Natural killer cell (primary cell): ENCODE results near the gene KCNS1. TPM values are rescaled to one million over a fixed set of nuclear protein-coding genes. Genes with fewer than 3 reads are reported as not detected.
"Not testable (repeated sequence)": the region's sequence is repeated elsewhere in the genome, so short reads cannot be mapped to it uniquely, and the experiment has no call there.

Source experiments
- ATAC-seq, 3 donors: fragments of 150-1000 bp in 2 of 3; fragments of 200-7000 bp in 1 of 3; cut with Tn5 transposase; 1 replicate in 1 of 3; 2 replicates in 2 of 3; pipeline ENCODE4 v1.10.0; 2021; ENCODE audit warnings: mild to moderate bottlenecking in 2 of 3, moderate library complexity in 2 of 3
- DNase-seq, 2 donors: peaks; one replicate each; pipeline versions ENCODE4 v3.0.0 to v3.0.0-alpha.2; 2013 to 2021; ENCODE audit warnings: mixed read lengths in 1 of 2
- H3K27ac ChIP-seq: one replicate; pipeline ENCODE4 v1.5.1; 2013; ENCODE audit warnings: mild to moderate bottlenecking, low read length
- H3K27me3 ChIP-seq: one replicate; pipeline ENCODE4 v1.6.1; 2013; ENCODE audit warnings: low read length; ENCODE audit not compliant: control insufficient read depth, insufficient read depth
- H3K36me3 ChIP-seq: one replicate; pipeline ENCODE4 v1.6.1; 2013; ENCODE audit warnings: low read length; ENCODE audit not compliant: control insufficient read depth, insufficient read depth
- H3K4me1 ChIP-seq: one replicate; pipeline ENCODE4 v1.6.1; 2013; ENCODE audit warnings: low read length; ENCODE audit not compliant: control insufficient read depth, insufficient read depth
- H3K4me3 ChIP-seq: one replicate; pipeline ENCODE4 v1.5.1; 2013; ENCODE audit warnings: low read length
- H3K9me3 ChIP-seq: one replicate; pipeline ENCODE4 v1.6.1; 2013; ENCODE audit warnings: low read length; ENCODE audit not compliant: control insufficient read depth, insufficient read depth
- H3K27ac Mint-ChIP-seq, 2 donors: one replicate each; pipeline ENCODE4 v1.8.0; 2022; ENCODE audit warnings: mild to moderate bottlenecking in 2 of 2, mixed read lengths in 2 of 2, moderate library complexity in 1 of 2
- H3K27me3 Mint-ChIP-seq, 2 donors: one replicate each; pipeline ENCODE4 v1.8.0; 2022; ENCODE audit warnings: low read depth in 2 of 2, mixed read lengths in 2 of 2
- H3K36me3 Mint-ChIP-seq: one replicate; pipeline ENCODE4 v1.8.0; 2022; ENCODE audit warnings: mixed read lengths
- H3K4me1 Mint-ChIP-seq, 2 donors: one replicate each; pipeline ENCODE4 v1.8.0; 2022; ENCODE audit warnings: mixed read lengths in 2 of 2
- H3K4me3 Mint-ChIP-seq: one replicate; pipeline ENCODE4 v1.8.0; 2022; ENCODE audit warnings: mild to moderate bottlenecking, moderate library complexity, mixed read lengths
- H3K9me3 Mint-ChIP-seq, 2 donors: one replicate each; pipeline ENCODE4 v1.8.0; 2022; ENCODE audit warnings: mixed read lengths in 2 of 2
- CTCF ChIP-seq: fragments of 200-600 bp; IDR thresholded peaks from one replicate; pipeline ENCODE4 v1.8.0; 2022; ENCODE audit warnings: antibody characterized with exemption
- WGBS: methylation state at CpG from one replicate; pipeline ENCODE4 v1.1.7; 2013; ENCODE audit warnings: missing lambda C conversion rate; ENCODE audit not compliant: insufficient coverage; 5-methylcytosine and 5-hydroxymethylcytosine counted together
- intact Hi-C: fragments of 100-400 bp; cut with micrococcal nuclease; formaldehyde crosslinking; loops from one replicate; pipeline ENCODE4 v1.14.2; 2022
- total RNA-seq, 4 donors: library from RNA; stranded (reverse); fragments of 120-200 nt in 1 of 4; gene quantifications; one replicate each; pipeline versions ENCODE4 v1.2.3 to v1.2.4, GENCODE V29; 2013 to 2022

The KCNS1 gene
- not detected for total RNA-seq
- not detected for total RNA-seq (2013)

DNA sequence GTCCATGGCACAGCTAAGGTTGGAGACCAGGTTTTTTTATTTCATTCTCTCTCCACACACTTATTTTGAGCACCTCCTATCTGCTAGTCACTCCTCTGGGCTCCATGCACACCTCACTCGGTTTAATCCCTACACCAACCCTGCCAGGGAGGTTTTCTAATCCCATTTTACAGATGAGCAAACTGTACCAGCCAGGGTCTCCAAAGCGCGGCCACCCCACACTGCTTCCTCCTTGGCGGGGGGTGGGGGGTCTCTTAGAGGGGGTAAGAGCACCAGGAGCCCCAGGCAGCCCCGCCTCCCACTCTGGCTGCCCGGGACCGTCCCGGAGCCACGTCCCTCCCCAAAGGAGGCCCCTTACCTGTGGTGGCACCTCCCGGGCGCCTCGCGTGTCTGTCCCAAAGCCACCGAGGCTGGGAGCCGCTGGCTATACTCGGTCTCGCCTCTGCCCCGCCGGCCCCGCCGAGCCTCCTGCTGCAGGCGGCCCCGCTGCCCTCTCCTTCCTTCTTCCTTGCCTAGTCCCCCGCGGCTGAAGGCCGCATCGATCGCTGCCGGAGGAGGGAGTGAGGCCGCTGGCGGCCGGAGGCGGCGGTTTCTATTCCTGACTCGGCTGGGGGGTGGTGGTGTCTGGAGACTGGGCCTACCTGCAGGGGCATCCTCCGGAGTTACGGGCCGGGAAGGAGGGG lies at the start of gene KCNS1:
KCNS1 (minus strand) TSS at position 565 of the 683 bp plus-strand sequence. CDS start 1,891 bp downstream, outside the sequence.
- Histone ChIP-seq H3K36me3 (no peaks in the 10 kb centered on the region), H3K4me1 (peaks cover 4% of the 10 kb centered on the region), H3K9me3 (no peaks in the 10 kb centered on the region), H3K27ac (no peak within 1 kb of the TSS), H3K27me3 (peaks cover 18% of the 10 kb centered on the region), H3K4me3 (no peak within 1 kb of the TSS)
- Mint-ChIP-seq H3K9me3 (no peaks in the 10 kb centered on the region), H3K4me1 (peaks cover 0 to 9% of the 10 kb centered on the region in 2 donors), H3K27ac (no peak within 1 kb of the TSS), H3K36me3 (no peaks in the 10 kb centered on the region), H3K27me3 (peaks cover 34 to 51% of the 10 kb centered on the region in 2 donors), H3K4me3 (peak within 1 kb of the TSS; percentile 18)
- ATAC-seq (no peak), DNase-seq (no peak)
- WGBS = 7% methylated on average over 36 of the region's 38 CpGs
- intact Hi-C loops = no loop called here
- TF ChIP-seq CTCF = no peak

DNA sequence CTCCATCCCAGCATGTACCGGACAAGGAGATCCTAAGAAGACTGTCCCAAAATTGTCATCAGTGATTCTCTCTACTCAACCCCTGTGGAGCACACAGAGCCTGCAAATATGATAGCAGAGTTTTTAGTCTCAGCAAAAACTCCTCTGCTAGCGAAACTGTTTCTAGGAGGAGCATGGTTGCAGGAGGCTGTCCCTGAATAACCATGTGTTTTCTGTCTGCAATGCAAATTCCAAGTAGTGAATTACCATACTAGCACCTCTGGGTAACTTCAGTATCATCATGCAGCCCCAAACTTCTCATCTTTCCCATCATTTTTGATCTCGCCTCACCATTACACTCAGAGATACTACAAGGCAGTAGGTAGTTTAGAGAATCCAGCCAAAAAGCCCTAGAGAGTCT lies 48.1 kb upstream of the KCNS1 start:
- Mint-ChIP-seq H3K4me1 (no peaks in the 10 kb centered on the region), H3K27ac (no peak overlapping the region), H3K36me3 (no peaks in the 10 kb centered on the region), H3K27me3 (peaks cover 23 to 63% of the 10 kb centered on the region in 2 donors), H3K9me3 (no peaks in the 10 kb centered on the region), H3K4me3 (no peak overlapping the region)
- DNase-seq (no peak), ATAC-seq (no peak)
- Histone ChIP-seq H3K27ac (no peak overlapping the region), H3K36me3 (no peaks in the 10 kb centered on the region), H3K4me3 (no peak overlapping the region), H3K4me1 (no peaks in the 10 kb centered on the region), H3K27me3 (peaks cover 4% of the 10 kb centered on the region), H3K9me3 (no peaks in the 10 kb centered on the region)
- intact Hi-C loops = no loop called here
- 95% methylated on average over 3 of the region's 3 CpGs for WGBS
- no peak for TF ChIP-seq CTCF

- Mint-ChIP-seq H3K9me3 (no peaks in the 10 kb centered on the region), H3K36me3 (no peaks in the 10 kb centered on the region), H3K27ac (no peak overlapping the region), H3K4me3 (no peak overlapping the region), H3K27me3 (peaks cover 10 to 32% of the 10 kb centered on the region in 2 donors), H3K4me1 (no peaks in the 10 kb centered on the region)
- WGBS = 75% methylated on average over 4 of the region's 4 CpGs
- H3K4me1 ChIP-seq = no peaks in the 10 kb centered on the region
- H3K9me3 ChIP-seq = no peaks in the 10 kb centered on the region
- TF ChIP-seq CTCF = no peak
- intact Hi-C loops = no loop called here
- no peak overlapping the region for H3K4me3 ChIP-seq
- H3K27ac ChIP-seq = no peak overlapping the region
- no peak for DNase-seq
- no peaks in the 10 kb centered on the region for H3K36me3 ChIP-seq
- ATAC-seq = no peak
- no peaks in the 10 kb centered on the region for H3K27me3 ChIP-seq
Observed at GRCh38 chr20:45140836-45141235, 39.9 kb upstream of the KCNS1 start.

DNA sequence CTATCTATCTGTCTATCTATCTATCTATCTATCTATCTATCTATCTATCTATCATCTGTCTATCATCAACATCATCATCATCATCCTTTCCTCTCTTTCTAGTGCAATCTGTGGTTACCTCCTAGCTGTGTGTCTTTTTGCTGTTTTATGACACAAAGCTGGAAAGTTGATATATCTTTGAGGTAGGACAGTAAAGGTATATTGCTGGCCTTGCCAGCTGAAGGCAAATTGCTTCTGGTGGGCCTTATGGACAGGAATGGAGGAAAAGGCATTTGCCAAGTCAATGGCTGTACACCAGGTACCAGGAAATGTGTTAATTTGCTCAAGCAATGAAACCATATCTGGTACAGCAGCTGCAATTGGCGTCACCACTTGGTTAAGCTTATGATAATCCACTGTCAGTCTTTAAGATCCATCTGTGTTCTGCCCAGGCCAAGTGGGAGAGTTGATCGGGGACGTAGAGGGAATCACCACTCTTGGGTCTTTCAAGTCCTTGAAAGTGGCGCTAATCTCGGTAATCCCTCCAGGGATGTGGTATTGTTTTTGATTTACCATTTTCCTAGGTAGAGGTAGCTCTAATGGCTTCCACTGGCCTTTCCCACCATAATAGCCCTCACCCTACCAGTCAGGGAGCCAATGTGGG lies 38.9 kb upstream of the KCNS1 start:
- H3K9me3 Mint-ChIP-seq, ATAC-seq, H3K36me3 ChIP-seq, H3K27ac Mint-ChIP-seq, H3K27ac ChIP-seq, H3K36me3 Mint-ChIP-seq, intact Hi-C loops, H3K4me3 ChIP-seq, H3K9me3 ChIP-seq, H3K4me3 Mint-ChIP-seq, DNase-seq, H3K27me3 ChIP-seq, H3K4me1 ChIP-seq, H3K4me1 Mint-ChIP-seq: not testable (repeated sequence)
- 92% methylated on average over 5 of the region's 5 CpGs for WGBS
- H3K27me3 Mint-ChIP-seq = peaks cover 6 to 28% of the 10 kb centered on the region in 2 donors
